Measurements from ENCODE around the gene SLCO1A2.

- no peak for TF ChIP-seq CTCF (IDR thresholded peaks at IDR 0.05; ENCODE audit: low read depth, low read length)
- TF ChIP-seq POLR2A (IDR thresholded peaks at IDR 0.05; ENCODE audit: extremely low read depth, insufficient read length), result no peak
These were observed 68.8 kb downstream of the SLCO1A2 start for GRCh38 chr12:21265932-21266331.
